Measurements from ENCODE around the gene VPS8. TPM values are rescaled to one million over a fixed set of nuclear protein-coding genes. Genes with fewer than 3 reads are reported as not detected.

VPS8 gene
- total and polyA plus RNA-seq, 9 of the 15 experiments (the other 6 are each of a cell fraction or from before 2014, with no cell fraction given), result 7.2 to 41.0 (median 28.3) TPM

- H3K4me3 ChIP-seq, result no peak overlapping the region
- no peaks in the 10 kb centered on the region for H3K9me1 ChIP-seq (ENCODE audit: control insufficient read depth, insufficient read depth, low read length)
- ChIA-PET POLR2A (interaction anchor here (0.6 to 0.8 kb wide), 3 partner anchors 126 to 270 kb away, joined by 3 read pairs; no protein-coding TSS in a partner anchor), CTCF (ENCODE audit: low intra/inter-chr PET ratio) (interaction anchor here (0.5 kb wide), 1 partner anchor 584 kb away, joined by 3 read pairs; no protein-coding TSS in a partner anchor)
- peaks cover 0 to 14% of the 10 kb centered on the region in 2 experiments for H3K4me1 ChIP-seq (replicated peaks in 1 of 2; ENCODE audit: control insufficient read depth in 2 of 2, insufficient read depth in 2 of 2, low read length in 2 of 2)
- no peak overlapping the region for H2AFZ ChIP-seq (ENCODE audit: low read depth, low read length)
- peaks cover 0 to 20% of the 10 kb centered on the region in 2 experiments; a peak in 4 of 5 replicates for H3K27me3 ChIP-seq (ENCODE audit: control insufficient read depth in 2 of 2, insufficient read depth in 2 of 2, low read length in 2 of 2)
- DNase-seq (ENCODE audit: extremely low read depth in 1 of 4, low spot score in 3 of 4) (no peak), FAIRE-seq (no peak), ATAC-seq (no peak)
- H3K27ac ChIP-seq (ENCODE audit: extremely low read depth, low read depth, low read length), result no peak overlapping the region
- TF ChIP-seq ZBTB8A (IDR thresholded peaks at IDR 0.05; ENCODE audit: partially characterized antibody) (no peak), ZNF740 (CRISPR knock-in tag; IDR thresholded peaks at IDR 0.05) (no peak), ZNF740 (tag; IDR thresholded peaks at IDR 0.05) (no peak), SLC30A9 (CRISPR knock-in tag; IDR thresholded peaks at IDR 0.05) (no peak), CHD4 (IDR thresholded peaks at IDR 0.05; ENCODE audit: insufficient read depth, insufficient replicate concordance, low read depth, low read length, poor library complexity, severe bottlenecking) (no peak), ZNF79 (CRISPR knock-in tag; IDR thresholded peaks at IDR 0.05; ENCODE audit: low read depth) (no peak), ZNF431 (CRISPR knock-in tag; IDR thresholded peaks at IDR 0.05) (no peak), ZNF780A (CRISPR knock-in tag; IDR thresholded peaks at IDR 0.05) (no peak), ZC3H11A (IDR thresholded peaks at IDR 0.05; ENCODE audit: low read depth, low read length) (no peak), MAX (CRISPR knock-in tag; IDR thresholded peaks at IDR 0.05) (no peak), NCOA6 (IDR thresholded peaks at IDR 0.05) (no peak), POLR2G (IDR thresholded peaks at IDR 0.05; ENCODE audit: low read depth, low read length) (no peak), ZZZ3 (IDR thresholded peaks at IDR 0.05) (no peak), CBX1 (IDR thresholded peaks at IDR 0.05; ENCODE audit: low read depth) (no peak), EWSR1 (IDR thresholded peaks at IDR 0.05; ENCODE audit: borderline replicate concordance, low read depth, partially characterized antibody) (no peak), TRIM24 (IDR thresholded peaks at IDR 0.05) (no peak), MAFK (IDR thresholded peaks at IDR 0.05; ENCODE audit: low read length) (no peak), PHF20 (IDR thresholded peaks at IDR 0.05; ENCODE audit: partially characterized antibody) (no peak), STAT5B (CRISPR knock-in tag; IDR thresholded peaks at IDR 0.05) (no peak), SMARCC2 (IDR thresholded peaks at IDR 0.05; ENCODE audit: low read depth) (no peak), ZKSCAN8 (CRISPR knock-in tag; IDR thresholded peaks at IDR 0.05) (no peak)
- no peak overlapping the region for H3K4me2 ChIP-seq (ENCODE audit: insufficient read depth, low read length)
- BruUV-seq (replicated peaks), result no TSS peak
- H3K79me2 ChIP-seq (ENCODE audit: control insufficient read depth, insufficient read depth, low read length), result no peaks in the 10 kb centered on the region
- no peak overlapping the region for H3K9ac ChIP-seq (ENCODE audit: insufficient read depth in 1 of 2, low read depth in 2 of 2, low read length in 2 of 2)
- peaks cover 4% of the 10 kb centered on the region for H3K9me3 ChIP-seq (replicated peaks; ENCODE audit: control insufficient read depth, insufficient read depth, low read depth, low read length)
- in situ Hi-C loops (cut with MboI), result no loop called here
- intact Hi-C loops (cut with micrococcal nuclease), result no loop called here
- 0% methylated on average over 4 of the region's 4 CpGs for WGBS (ENCODE audit: insufficient coverage, low coverage, missing lambda C conversion rate)
- H3K36me3 ChIP-seq (ENCODE audit: control insufficient read depth, insufficient read depth, low read length), result no peaks in the 10 kb centered on the region
- H4K20me1 ChIP-seq (replicated peaks; ENCODE audit: control insufficient read depth, insufficient read depth, low read length), result no peaks in the 10 kb centered on the region
Measured at GRCh38 chr3:184801241-184801785, 10.7 kb upstream of the VPS8 start.

Data from K562 (cell line).